NCI-H460 (cell line): ENCODE data around the gene KANSL1. TPM values are rescaled to one million over a fixed set of nuclear protein-coding genes. Genes with fewer than 3 reads are reported as not detected.
"Not testable (repeated sequence)": the region's sequence is repeated elsewhere in the genome, so short reads cannot be mapped to it uniquely, and the experiment has no call there.

ENCODE experiments used
- DNase-seq: peaks from one replicate; pipeline ENCODE4 v3.0.0-alpha.2; 2016; ENCODE audit warnings: low read depth; ENCODE audit errors: extremely low read depth
- total RNA-seq: library from RNA; depleted of rRNA; stranded (reverse); fragments of >200 nt; shearing (Covaris generic); gene quantifications from 2 replicates; pipeline ENCODE4 v1.2.3, GENCODE V29; 2014

Gene KANSL1
- total RNA-seq, 1 experiment from 2014 or later, result 20.4 TPM

DNA sequence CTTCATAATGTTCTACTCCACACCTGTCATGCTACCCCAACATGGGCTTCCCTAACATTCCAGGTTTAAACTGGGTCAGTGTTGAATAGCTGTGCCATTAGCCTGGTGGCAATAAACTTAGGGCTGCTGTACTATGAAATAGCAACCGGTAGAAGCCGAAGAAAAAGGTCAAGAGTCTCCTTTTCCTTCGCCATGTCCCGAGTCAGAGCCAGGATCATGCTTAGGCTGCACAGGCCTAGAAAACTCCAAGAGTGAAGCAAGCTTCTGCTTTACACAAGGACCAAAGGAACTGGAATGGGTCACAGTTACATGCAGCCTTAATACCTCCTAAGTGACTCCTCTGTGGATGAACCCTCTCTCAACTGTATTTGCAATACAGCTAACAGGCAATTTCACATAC, 105.4 kb downstream of the KANSL1 start:
- DNase-seq, result not testable (repeated sequence)

DNA sequence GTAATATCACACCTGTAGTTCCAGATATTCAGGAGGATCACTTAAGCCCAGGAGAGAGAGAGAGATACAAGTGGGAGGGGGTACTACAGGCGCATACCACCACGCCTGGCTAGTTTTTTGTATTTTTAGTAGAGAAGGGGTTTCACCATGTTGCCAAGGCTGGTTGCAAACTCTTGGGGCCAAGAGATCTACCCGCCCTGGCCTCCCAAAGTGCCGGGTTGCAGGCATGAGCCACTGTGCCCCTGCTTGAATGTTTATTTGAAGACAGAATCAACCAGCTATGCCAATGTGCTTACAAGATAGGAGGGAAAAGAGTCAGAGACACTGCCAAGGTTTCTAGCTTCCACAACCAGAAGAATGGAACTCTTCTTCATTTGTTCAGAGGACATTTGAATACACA, 106.4 kb downstream of the KANSL1 start:
- no peak for DNase-seq

DNA sequence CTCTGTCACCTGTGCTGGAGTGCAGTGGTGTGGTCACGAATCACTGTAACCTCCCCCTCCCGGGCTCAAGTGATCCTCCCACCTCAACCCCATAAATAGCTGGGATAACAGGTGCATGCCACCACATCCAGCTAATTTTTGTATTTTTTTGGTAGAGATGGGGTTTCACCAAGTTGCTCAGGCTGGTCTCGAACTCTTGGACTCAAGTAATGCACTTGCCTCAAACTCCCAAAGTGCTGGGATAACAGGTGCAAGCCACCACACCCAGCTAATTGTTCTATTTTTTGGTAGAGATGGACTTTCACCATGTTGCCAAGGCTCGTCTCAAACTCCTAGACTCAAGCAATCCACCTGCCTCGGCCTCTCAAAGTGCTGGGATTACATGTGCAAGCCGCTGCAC, 107.7 kb downstream of the KANSL1 start:
- no peak for DNase-seq

DNA sequence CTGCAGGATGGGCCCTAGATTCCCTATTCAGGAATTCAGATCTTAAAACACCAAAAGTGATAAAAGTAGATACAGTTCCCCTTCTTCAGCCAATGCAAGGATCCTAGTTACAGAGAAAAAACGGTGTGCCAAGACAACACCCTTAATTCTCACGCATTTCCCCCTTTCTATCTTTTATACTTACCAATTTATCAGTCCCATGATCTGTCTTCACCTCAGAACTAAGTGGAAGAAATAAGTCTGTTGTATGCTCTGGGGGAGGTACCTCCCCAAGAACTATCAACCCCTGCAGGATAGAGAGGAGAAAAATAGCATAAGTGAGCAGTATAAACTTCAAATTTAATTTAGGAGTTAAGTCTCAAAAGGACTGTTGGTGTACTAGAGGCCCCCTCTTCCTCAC, 111.0 kb downstream of the KANSL1 start:
- no peak for DNase-seq

DNA sequence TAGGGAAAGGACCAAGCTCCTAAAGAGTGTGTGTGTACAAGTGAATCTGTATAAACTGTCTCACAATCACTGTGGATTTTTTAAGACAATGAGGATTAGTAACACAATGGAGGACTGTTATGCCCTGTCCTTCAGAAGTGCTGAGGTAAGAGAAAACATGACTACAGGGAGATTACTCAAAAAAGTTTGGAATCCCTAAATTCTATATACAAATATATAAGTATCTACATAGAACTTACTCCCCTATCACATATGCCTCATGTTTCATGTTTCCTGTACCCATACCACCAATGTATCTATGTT, 112.3 kb downstream of the KANSL1 start:
- DNase-seq, result no peak

DNA sequence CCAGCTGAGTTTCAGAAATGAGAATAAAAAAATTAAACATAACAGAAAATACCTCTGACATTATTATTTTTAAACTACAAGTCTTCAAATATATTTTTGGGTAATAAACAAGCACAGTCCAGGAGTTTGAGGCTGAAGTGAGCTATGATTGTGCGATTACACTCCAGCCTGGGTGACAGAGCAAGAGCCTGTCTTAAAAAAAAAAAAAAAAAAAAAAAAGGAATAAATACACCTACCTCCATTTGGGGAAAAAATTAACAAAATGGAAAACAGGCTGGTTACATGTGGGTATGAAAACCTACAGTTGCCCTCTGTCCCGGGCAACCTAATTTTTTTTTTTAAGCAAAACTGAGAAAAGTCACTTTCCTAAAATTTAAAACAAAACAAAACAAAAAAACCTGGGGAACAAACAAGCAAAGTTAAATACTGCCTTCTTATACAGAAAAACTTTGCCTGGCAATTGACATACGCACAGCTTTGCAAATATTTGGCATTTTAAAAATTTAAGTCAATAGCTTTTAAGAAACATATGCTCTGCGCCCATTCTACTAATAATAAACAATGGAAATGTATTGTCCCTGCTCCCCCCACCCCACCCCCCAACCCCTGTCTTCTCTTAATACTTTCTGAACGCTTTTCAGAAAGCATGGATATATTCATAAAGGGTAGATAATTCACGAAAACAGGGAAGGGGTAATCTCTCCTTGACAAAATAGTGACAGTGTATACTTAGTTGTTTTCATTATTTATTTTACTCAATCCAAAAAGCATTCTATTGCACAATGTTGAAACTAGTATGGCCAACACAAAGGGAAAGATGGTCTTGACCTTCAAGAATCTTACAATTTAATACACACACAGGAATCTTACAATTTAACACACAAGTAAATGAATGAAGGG, 112.9 kb downstream of the KANSL1 start:
- no peak for DNase-seq

DNA sequence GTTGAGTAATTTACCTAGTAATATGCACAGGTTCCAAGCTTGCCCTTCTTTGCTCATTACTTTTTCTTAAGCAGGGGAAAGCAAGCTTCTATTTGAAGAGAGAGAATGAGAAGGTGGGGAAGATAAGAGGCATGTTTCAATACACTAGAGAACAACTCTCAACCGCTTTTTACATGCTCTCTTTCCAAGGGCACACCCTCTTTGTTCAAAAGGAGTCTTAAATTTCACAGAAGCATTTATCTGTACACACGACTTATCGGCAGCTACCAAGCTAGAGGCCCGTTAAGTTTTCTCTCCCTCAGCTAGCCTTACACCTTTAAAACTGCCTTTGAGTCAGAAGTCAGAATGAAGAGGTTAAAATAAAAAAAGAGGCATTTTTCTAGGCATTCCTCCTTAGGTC, 114.6 kb downstream of the KANSL1 start:
- DNase-seq, result no peak

DNA sequence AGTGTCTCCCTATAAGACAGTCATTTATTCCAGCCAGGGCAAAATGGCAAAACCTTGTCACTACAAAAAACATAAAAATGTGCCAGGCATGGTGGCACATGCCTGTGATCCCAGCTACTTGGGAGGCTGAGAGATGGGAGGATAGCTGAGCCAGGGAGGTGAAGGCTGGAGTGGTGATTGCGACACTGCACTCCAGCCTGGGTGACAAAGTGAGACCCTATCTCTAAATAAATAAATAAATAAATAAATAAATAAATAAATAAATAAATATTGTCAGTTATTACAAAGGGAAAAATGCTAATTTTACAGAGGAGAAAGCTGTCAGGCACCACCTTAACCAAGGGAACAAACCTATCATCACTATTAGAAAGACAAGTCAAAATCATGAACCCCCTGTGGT, 118.7 kb downstream of the KANSL1 start:
- DNase-seq, result no peak

DNA sequence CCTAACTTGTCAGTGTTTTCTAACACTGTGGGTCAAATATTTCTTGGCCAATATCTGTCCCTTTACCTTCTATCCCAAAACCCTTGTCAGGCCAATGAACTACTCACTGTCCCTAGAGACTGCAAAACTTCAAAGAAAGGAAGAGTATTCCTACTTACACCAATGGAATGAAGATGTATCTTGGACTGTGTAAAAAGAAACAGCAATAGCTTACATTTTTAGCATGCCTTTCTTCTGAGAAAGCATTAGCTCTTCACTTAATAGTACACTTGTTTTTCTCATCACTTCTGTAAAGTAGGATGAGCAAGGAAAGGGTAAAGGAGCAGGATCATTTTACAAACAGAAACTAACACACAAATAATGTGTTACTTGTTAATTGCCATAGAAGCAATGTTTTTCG, 120.2 kb downstream of the KANSL1 start:
- peak; percentile 11 for DNase-seq

DNA sequence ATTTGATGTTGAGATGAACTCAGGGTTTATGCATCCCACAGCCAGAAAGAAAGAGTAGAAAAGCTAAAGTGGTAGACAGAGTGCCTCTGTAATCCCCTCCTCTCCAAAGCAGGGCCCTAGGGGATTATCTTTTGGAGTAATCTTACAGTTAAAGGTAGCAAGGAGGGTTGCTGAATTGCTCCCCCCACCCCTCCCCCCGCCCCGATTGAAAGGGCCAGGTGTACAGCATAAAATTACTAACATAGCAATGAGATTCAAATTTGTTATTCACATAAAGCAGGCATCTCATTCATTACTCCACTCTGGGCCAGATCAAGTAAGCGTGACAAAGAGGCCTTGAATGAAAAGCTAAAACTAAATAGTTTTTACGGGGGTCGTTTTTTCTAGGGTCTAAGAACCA, 121.4 kb downstream of the KANSL1 start:
- no peak for DNase-seq

DNA sequence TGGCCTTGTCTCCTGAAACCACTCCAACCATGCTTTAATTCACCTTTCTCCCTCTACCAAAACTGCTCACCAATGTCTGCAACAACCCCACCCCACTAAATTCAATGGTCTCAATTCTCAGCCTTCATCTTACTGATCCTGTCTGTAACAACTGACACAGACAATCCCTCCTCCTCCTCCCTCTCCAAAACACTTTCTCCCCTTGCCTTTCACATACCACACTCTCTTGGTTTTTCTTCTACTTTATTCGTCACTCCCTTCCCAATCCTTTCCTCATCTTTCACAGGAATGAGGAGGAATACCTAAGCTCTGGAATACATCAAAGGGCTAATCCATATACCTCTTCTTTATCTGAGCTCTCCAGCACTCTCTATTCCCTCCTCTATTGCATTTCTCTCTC, 128.8 kb downstream of the KANSL1 start:
- DNase-seq, result no peak

DNA sequence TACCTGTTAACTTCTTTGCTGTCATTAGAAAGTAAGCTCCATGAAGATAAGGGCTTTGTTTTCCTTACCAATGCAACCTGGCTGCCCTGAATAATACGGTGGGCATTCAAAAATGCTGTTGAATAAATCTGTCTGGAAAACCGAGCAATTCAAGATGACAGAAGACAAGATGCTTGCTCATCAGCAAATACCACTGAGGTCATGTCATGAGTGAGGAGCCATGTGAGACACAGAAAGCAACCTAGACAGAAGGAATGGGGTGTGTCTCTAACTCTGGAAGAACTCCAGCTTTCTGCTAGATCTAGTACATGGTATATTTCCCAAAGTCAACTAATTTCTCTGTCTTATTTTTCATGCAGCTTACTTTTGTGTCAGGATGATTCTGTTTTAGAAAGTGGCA, 130.0 kb downstream of the KANSL1 start:
- DNase-seq, result peak; percentile 8

DNA sequence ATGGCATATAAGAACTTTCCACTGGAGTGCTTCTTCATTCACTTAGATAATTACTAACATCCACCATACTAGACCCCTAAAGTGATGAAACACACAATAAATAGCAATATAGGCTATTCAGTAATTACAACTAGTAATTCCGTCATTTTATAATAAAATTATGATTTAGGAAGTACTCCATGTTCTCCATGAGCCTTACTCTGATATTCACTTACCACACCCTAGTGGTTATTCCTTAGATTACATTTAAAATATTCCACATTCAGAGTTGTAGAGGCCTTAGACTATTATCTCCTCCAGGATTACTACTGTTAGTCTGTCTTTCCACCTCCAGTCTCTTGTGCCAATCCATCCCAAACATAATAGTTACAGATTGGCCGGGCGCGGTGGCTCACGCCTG, 131.8 kb downstream of the KANSL1 start:
- peak; percentile 16 for DNase-seq

DNA sequence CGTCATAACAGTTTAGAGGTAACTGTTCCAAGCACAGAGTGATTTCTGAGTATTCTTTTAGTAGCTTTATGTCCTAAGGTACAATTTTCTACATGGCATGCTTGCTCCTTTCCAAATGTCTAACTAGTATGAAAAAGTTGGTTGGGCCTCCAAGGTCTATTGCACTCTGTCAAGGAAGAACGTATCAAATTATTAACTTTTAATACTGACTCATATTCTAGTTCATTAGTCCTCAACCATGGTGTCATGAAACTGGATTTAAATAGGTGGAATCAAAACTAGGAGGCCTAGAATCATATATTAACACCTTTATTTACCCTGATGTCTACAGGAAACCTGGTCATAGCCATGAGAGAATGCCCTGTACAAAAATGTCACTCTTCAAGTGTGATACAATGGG, 132.8 kb downstream of the KANSL1 start:
- DNase-seq, result no peak

DNA sequence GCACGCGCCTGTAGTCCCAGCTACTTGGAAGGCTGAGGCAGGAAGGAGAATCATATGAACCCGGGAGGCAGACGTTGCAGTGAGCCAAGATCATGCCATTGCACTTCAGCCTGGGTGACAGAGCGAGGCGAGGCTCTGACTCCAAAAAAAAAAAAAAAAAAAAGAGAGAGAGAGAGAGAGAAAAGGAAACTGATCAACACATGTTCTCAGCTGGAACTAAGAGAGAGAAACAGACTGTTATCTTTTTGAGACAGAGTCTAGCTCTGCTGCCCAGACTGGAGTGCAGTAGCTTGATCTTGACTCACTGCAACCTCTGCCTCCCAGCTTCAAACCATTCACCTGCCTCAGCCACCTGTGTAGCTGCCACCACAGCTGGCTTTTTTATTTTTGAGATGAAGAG, 133.7 kb downstream of the KANSL1 start:
- DNase-seq, result no peak

DNA sequence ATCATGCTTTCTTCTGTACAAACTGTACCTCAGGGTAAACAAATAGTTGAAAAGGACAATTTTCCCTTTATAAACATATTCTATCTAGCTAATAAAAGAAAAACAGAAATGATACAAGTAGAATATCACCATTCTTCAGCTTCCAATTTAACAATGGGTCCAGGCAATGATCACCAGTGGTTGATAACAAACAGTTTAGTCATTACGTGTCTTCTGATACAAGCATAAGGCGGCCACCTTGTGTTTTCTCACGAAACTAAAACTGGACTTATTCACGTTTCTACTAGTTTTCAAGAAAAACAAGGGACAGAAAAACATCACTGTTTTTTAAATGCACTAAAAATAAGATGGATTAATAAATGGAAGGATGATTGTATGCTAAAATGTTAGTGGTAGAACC, 135.9 kb downstream of the KANSL1 start:
- DNase-seq, result no peak

DNA sequence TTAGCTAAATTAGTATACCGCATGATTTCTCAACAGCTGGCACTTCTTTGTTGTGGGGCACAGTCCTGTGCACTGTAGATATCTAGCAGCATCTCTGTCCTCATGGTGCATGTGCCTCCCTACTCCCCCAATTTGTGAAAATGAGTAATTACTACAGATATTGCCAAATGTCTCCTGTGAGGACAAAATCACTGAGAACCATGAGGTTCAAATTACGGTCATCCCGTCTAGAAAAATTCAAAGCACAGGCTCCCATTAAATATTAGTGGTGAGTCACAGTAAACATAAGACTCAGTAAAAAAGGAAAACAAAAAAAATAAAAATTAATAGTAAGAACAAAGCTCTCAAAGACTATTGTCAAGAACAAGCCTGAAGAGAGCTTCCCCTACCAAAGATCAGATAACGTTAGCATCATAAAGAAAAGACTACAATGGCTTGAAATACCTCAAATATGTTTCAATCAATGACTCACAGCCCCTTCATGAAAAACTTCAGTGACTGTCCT, 136.4 kb downstream of the KANSL1 start:
- no peak for DNase-seq

DNA sequence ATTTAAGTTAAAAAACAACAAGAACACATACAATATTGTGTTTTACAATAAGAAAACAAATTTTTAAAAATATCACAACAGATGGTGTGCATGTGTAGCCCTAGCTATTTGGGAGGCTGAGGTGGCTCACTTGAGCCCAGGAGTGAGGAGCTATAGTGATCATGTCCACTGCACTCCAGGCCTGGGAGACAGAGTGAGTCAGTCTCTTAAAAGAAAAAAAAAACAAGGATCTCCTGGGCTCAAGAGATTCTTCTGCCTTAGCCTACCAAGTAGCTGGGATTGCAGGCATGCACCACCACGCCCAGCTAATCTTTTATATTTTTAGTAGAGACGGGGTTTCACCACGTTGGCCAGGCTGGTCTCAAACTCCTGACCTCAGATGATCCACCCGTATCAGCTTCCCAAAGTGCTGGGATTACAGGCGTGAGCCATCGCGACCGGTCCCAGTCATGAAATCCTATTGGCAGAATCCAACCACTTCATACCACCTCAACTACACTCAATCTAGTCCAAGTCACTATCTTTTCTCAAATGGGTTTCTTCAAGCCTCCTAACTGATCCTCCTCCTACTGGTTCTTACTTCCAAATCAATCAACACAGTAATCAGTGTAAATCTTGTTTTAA, 139.2 kb downstream of the KANSL1 start:
- DNase-seq, result no peak

DNA sequence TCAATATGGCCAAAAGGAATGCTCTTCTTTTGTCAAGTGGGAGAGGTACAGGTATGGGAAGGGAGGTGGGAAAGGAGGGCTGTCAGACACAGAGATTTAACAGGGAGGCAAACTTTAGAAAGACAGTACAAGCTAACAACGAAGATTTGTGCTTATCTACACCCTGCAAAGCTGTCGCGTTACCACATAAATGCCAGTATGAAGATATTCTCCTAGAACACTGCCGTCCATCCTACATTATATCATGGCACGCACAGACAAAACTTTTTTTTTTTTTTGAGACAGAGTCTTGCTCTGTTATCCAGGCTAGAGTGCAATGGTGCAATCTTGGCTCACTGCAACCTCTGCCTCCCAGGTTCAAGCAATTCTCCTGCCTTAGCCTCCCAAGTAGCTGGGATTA, 143.6 kb downstream of the KANSL1 start:
- DNase-seq, result no peak

DNA sequence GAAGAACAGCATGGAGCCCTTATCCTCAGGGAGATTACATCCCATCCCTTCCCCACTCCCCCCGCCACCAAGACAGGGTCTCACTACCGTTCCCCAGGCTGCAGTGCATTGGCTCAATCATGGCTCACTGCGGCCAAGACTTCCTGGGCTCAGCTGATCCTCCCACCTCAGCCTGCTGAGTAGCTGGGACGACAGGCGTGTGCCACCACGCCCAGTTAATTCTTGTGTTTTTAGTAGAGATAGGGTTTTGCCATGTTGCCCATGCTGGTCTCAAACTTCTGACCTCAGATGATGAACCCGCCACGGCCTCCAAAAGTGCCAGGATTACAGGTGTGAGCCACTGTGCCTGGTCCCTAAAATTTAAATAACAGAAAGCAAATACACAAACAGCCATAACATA, 145.4 kb downstream of the KANSL1 start:
- DNase-seq, result no peak

DNA sequence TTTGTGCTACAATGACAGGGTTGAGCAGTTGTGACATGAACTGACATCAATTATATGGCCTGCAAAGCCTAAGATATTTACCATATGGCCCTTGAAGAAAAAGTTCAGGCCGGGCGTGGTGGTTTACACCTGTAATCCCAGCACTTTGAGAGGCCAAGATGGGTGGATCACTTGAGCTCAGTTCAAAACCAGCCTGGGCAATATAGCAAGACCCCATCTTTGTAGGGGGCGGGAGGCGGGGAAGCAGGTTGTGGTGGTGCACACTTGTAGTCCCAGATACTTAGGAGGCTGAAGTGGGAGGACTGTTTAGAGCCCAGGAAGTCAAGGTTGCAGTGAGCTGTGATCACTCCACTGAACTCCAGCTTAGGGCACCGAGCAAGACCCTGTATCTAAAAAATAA, 145.8 kb downstream of the KANSL1 start:
- no peak for DNase-seq

DNA sequence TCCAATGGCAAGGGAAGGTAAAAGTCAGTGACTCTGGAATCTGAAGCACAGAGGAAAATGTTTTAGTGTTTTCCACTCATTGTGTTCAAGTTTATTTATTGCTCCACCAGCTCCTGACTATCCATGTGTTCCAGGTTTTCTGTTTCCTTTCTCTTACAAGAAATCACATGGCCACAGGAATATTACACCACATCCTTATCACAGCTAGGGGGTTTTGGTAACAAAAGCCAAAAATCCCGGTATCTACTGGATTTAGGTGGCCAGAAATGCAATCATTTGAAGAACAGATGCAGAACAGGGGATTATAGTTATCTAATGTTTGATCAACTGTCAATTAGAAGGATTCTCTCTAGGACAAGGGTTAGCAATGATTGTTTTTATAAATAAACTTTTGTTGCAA, 146.3 kb downstream of the KANSL1 start:
- no peak for DNase-seq
